Astrocyte (in vitro differentiated cells and primary cell): Measurements from ENCODE around the gene ZNF827. TPM values are rescaled to one million over a fixed set of nuclear protein-coding genes. Genes with fewer than 3 reads are reported as not detected.

Experiments
- DNase-seq: peaks from one replicate; pipeline ENCODE4 v3.0.0-alpha.2; 2010; ENCODE audit warnings: low read depth
- FAIRE-seq: peaks from 2 replicates; lab custom pipeline; 2011; peaks lifted over from hg19 to GRCh38; lab: Jason Lieb, UNC
- H2AFZ ChIP-seq: 2 replicates; pipeline ENCODE4 v1.6.0; 2012; ENCODE audit warnings: low read depth, low read length, inconsistent platforms
- H3K27ac ChIP-seq: 2 replicates; pipeline ENCODE4 v1.5.1; 2011; ENCODE audit warnings: low read depth, low read length, inconsistent platforms
- H3K27me3 ChIP-seq: 2 replicates; pipeline ENCODE4 v1.6.0; 2011; ENCODE audit warnings: low read length, inconsistent platforms; ENCODE audit not compliant: insufficient read depth
- H3K36me3 ChIP-seq: 2 replicates; pipeline ENCODE4 v1.5.1; 2011; ENCODE audit warnings: low read length, inconsistent platforms; ENCODE audit not compliant: insufficient read depth
- H3K4me1 ChIP-seq: 2 replicates; pipeline ENCODE4 v1.5.1; 2011; ENCODE audit warnings: low read length, inconsistent platforms; ENCODE audit not compliant: insufficient read depth
- H3K4me2 ChIP-seq: 2 replicates; pipeline ENCODE4 v1.6.0; 2012; ENCODE audit warnings: low read length, inconsistent platforms
- H3K4me3 ChIP-seq: 2 replicates; pipeline ENCODE4 v1.5.1; 2011; ENCODE audit warnings: low read depth, mild to moderate bottlenecking, low read length, inconsistent platforms; ENCODE audit not compliant: insufficient read depth
- H3K79me2 ChIP-seq: 2 replicates; pipeline ENCODE4 v1.6.0; 2012; ENCODE audit warnings: mild to moderate bottlenecking, low read length, inconsistent platforms; ENCODE audit not compliant: insufficient read depth
- H3K9ac ChIP-seq: 2 replicates; pipeline ENCODE4 v1.6.0; 2012; ENCODE audit warnings: mild to moderate bottlenecking, low read length, inconsistent platforms
- H3K9me3 ChIP-seq: 2 replicates; pipeline ENCODE4 v1.5.1; 2012; ENCODE audit warnings: low read depth, mild to moderate bottlenecking, low read length, inconsistent platforms; ENCODE audit not compliant: insufficient read depth
- H4K20me1 ChIP-seq: 2 replicates; pipeline ENCODE4 v1.6.0; 2012; ENCODE audit warnings: low read length, inconsistent platforms; ENCODE audit not compliant: insufficient read depth
- H3K27ac Mint-ChIP-seq: one replicate; pipeline ENCODE4 v1.8.0; 2021; ENCODE audit warnings: mild to moderate bottlenecking, mixed read lengths; ENCODE audit not compliant: unreplicated experiment
- H3K27me3 Mint-ChIP-seq: one replicate; pipeline ENCODE4 v1.8.0; 2021; ENCODE audit warnings: low read depth, mixed read lengths; ENCODE audit not compliant: unreplicated experiment
- H3K36me3 Mint-ChIP-seq: one replicate; pipeline ENCODE4 v1.8.0; 2021; ENCODE audit warnings: low read depth, mixed read lengths; ENCODE audit not compliant: unreplicated experiment
- H3K4me1 Mint-ChIP-seq: one replicate; pipeline ENCODE4 v1.8.0; 2021; ENCODE audit warnings: low read depth, mixed read lengths; ENCODE audit not compliant: unreplicated experiment
- H3K4me3 Mint-ChIP-seq: one replicate; pipeline ENCODE4 v1.8.0; 2021; ENCODE audit warnings: mild to moderate bottlenecking, moderate library complexity, mixed read lengths; ENCODE audit not compliant: unreplicated experiment
- H3K9me3 Mint-ChIP-seq: one replicate; pipeline ENCODE4 v1.8.0; 2021; ENCODE audit warnings: mild to moderate bottlenecking, mixed read lengths; ENCODE audit not compliant: unreplicated experiment
- EZH2 ChIP-seq: IDR thresholded peaks from 2 replicates; pipeline ENCODE4 v1.6.1; 2012; ENCODE audit warnings: mild to moderate bottlenecking, low read length, inconsistent platforms; ENCODE audit not compliant: insufficient read depth
- total RNA-seq: library from RNA; stranded (reverse); gene quantifications from 2 replicates; pipeline ENCODE4 v1.2.1, GENCODE V29; 2021
- TF ChIP-seq, protein P1 (sequence below): IDR thresholded peaks from 2 replicates; pipeline ENCODE4 v1.5.1; 2011; ENCODE audit warnings: low read depth, mild to moderate bottlenecking, inconsistent platforms, low read length, moderate library complexity; ENCODE audit not compliant: insufficient read depth

ZNF827 gene
- total RNA-seq, 1 donor from 2014 or later, result 39.7 TPM

DNA sequence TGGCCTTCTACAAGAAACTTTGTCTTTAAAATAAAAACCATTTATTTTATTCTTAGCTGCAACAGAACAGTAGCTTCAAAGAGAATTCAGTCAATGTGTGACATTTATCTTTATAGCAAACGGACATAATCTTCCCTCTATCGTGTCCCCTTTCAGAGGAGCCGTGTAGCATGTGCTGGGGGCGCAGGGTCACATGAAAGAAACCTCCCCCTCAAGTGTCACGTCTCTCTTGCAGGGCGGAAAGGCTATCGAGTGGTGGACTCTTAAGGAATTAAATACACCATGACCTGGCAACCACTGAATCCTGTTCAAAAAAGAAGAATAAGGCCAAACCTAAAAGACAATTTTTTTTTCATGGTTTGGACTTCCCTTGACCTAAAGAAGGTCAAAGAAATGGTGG, 40.2 kb downstream of the ZNF827 start:
- H3K4me1 Mint-ChIP-seq, result peaks cover 3% of the 10 kb centered on the region
- H3K9me3 ChIP-seq, result no peaks in the 10 kb centered on the region
- no peaks in the 10 kb centered on the region for H3K27me3 ChIP-seq
- no peaks in the 10 kb centered on the region for H3K9me3 Mint-ChIP-seq
- H3K79me2 ChIP-seq, result peaks cover 88% of the 10 kb centered on the region
- H3K27ac Mint-ChIP-seq, result no peak overlapping the region
- no peaks in the 10 kb centered on the region for H3K27me3 Mint-ChIP-seq
- no peak overlapping the region for H2AFZ ChIP-seq
- H3K27ac ChIP-seq, result no peak overlapping the region
- no peak overlapping the region for H3K4me3 Mint-ChIP-seq
- peaks cover 9% of the 10 kb centered on the region for H3K36me3 ChIP-seq
- TF ChIP-seq, protein P1, sequence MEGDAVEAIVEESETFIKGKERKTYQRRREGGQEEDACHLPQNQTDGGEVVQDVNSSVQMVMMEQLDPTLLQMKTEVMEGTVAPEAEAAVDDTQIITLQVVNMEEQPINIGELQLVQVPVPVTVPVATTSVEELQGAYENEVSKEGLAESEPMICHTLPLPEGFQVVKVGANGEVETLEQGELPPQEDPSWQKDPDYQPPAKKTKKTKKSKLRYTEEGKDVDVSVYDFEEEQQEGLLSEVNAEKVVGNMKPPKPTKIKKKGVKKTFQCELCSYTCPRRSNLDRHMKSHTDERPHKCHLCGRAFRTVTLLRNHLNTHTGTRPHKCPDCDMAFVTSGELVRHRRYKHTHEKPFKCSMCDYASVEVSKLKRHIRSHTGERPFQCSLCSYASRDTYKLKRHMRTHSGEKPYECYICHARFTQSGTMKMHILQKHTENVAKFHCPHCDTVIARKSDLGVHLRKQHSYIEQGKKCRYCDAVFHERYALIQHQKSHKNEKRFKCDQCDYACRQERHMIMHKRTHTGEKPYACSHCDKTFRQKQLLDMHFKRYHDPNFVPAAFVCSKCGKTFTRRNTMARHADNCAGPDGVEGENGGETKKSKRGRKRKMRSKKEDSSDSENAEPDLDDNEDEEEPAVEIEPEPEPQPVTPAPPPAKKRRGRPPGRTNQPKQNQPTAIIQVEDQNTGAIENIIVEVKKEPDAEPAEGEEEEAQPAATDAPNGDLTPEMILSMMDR, result no peak
- TF ChIP-seq EZH2, result no peak
- peaks cover 66% of the 10 kb centered on the region for H4K20me1 ChIP-seq
- DNase-seq (no peak), FAIRE-seq (no peak)
- no peak overlapping the region for H3K4me2 ChIP-seq
- H3K4me1 ChIP-seq, result no peaks in the 10 kb centered on the region
- H3K4me3 ChIP-seq, result no peak overlapping the region
- no peak overlapping the region for H3K9ac ChIP-seq
- peaks cover 16% of the 10 kb centered on the region for H3K36me3 Mint-ChIP-seq

DNA sequence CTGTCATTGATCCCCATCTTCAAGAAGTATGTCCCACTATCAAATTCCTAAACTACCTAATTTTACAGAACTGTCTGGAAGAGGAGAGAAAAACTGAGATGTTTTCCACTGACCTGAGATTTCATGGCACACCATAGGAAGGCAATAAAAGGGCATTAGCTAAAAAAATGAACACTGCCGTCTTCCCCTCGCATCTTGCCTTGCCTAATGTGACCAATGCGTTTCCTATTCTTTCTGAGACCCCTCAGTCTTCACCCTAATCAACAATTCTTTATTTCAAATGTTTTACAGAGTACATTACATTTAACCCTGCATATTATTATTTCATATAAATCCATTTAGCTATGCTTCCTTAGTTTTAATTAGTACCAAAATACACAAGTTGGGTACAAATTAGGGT, 43.6 kb downstream of the ZNF827 start:
- no peak for TF ChIP-seq EZH2
- TF ChIP-seq, protein P1, result no peak
- Mint-ChIP-seq H3K27ac (no peak overlapping the region), H3K36me3 (peaks cover 7% of the 10 kb centered on the region), H3K27me3 (no peaks in the 10 kb centered on the region), H3K4me1 (peaks cover 9% of the 10 kb centered on the region), H3K9me3 (no peaks in the 10 kb centered on the region), H3K4me3 (no peak overlapping the region)
- Histone ChIP-seq H3K4me2 (no peak overlapping the region), H3K4me3 (no peak overlapping the region), H3K27me3 (no peaks in the 10 kb centered on the region), H3K4me1 (no peaks in the 10 kb centered on the region), H2AFZ (no peak overlapping the region), H3K9me3 (no peaks in the 10 kb centered on the region), H3K9ac (no peak overlapping the region), H3K79me2 (peaks cover 81% of the 10 kb centered on the region), H3K36me3 (peaks cover 5% of the 10 kb centered on the region), H4K20me1 (peaks cover 77% of the 10 kb centered on the region), H3K27ac (no peak overlapping the region)
- no peak for FAIRE-seq
- no peak for DNase-seq

DNA sequence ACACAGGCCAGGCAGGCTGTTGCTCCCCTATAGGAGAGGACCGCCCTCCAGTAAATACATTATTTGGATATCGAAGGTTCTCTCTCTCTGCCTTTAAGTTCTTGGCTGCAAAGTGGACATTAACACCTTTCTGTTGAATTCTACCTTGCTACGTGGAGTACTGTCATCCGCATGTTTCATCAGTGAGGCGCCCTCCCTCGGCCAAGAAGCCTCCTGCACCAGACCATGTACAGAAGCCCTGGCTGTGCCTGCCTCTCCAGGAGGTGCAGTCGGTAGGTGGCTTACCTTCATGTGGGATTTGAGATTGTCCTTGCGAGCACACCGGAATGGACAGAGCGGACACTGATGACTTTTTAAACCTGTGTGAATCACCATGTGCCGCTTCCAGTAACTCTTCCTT, 46.7 kb downstream of the ZNF827 start:
- H3K4me1 ChIP-seq, result peaks cover 8% of the 10 kb centered on the region
- no peak overlapping the region for H3K4me3 ChIP-seq
- DNase-seq (no peak), FAIRE-seq (no peak)
- peaks cover 54% of the 10 kb centered on the region for H3K79me2 ChIP-seq
- H3K4me1 Mint-ChIP-seq, result peaks cover 9% of the 10 kb centered on the region
- H3K27me3 Mint-ChIP-seq, result no peaks in the 10 kb centered on the region
- TF ChIP-seq, protein P1, result no peak
- no peak for TF ChIP-seq EZH2
- no peak overlapping the region for H3K27ac ChIP-seq
- no peaks in the 10 kb centered on the region for H3K27me3 ChIP-seq
- H3K9ac ChIP-seq, result no peak overlapping the region
- H3K4me3 Mint-ChIP-seq, result no peak overlapping the region
- no peaks in the 10 kb centered on the region for H3K9me3 ChIP-seq
- H3K36me3 ChIP-seq, result peaks cover 5% of the 10 kb centered on the region
- peaks cover 3% of the 10 kb centered on the region for H3K36me3 Mint-ChIP-seq
- peaks cover 65% of the 10 kb centered on the region for H4K20me1 ChIP-seq
- no peaks in the 10 kb centered on the region for H3K9me3 Mint-ChIP-seq
- no peak overlapping the region for H3K4me2 ChIP-seq
- no peak overlapping the region for H3K27ac Mint-ChIP-seq
- H2AFZ ChIP-seq, result no peak overlapping the region
